Suppressor macrophage (primary cell): ENCODE results near the gene NLRP5.
"Not testable (repeated sequence)": the region's sequence is repeated elsewhere in the genome, so short reads cannot be mapped to it uniquely, and the experiment has no call there.

ENCODE experiments used
- DNase-seq, 4 experiments: peaks; one replicate each; pipeline ENCODE4 v3.0.0-alpha.2; 2020 to 2022

The NLRP5 gene

DNA sequence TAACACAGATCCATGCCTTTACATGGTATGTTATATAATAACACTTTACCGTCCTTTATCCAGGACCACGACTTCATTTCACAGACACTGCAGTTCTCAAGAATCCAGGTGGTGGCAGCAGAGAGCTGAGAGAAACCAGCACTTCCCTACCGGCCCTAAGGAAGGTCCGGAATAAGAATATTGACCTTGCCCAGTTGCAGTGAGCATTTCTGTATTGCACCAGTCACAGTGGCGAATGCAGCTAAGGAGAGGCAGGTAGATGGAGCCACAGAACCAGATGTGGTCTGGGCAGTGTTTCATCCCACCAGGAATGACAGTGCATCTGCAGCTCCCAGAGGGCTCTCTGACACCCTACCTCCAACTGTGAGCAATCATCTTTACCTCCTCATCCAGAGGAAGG, 89.9 kb downstream of the NLRP5 start:
- peak; percentile 71 to 78 (median 74) for DNase-seq

DNA sequence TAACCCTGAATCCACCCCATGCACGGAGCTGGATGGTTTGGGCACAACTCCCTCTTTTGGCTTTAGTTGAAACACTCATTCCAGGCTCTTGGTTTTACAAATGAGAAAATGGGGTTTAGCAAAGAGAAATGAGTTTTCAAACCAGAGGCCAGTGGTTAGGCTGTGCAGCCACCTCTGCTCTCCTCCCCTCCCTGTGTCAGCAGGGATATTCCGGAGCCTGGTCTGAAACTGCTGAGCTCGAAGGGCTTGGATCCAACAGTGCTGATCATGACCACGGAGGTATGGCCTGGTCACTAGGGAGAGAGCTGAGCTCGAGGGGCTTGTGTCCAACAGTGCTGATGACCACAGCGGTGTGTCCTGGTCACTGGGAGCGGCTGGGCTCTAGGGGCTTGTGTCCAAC, 93.0 kb downstream of the NLRP5 start:
- DNase-seq = peak in 2 of 4 experiments; percentile 8 to 21

DNA sequence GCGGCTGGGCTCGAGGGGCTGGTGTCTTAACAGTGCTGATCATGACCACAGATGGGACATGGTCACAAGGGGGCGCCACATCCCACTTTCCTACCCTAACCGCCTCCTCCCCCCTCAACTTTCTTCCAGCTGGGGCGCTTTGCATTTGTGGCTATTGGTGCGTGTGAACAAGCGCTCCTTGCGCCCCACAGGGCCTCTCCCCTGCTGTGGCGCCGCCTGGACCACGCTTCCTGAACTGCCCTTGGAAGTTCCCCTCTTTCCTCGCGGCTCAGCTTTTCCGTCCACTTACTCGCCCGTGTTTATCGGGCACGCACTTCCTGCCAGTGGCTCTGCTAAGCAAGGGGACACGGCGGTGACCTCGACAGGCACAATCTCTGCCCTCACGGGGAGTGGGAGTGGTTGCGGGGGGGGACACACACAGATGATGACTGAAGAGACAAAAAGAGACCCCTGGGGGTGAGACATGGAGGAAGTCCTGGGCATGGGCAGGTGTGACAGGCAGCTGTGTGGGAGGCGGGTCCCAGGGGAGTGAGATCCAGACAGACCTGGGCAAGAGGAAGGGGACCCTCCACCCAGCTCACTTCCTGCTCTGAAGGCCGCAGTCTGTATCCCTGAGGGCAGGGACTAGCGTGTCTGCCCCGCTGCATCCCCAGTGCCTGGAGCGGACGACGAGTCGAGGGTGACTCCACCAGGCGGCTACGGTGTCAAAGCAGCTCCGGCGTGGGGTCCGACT, 94.3 kb downstream of the NLRP5 start:
- DNase-seq = peak; percentile 87 to 91 (median 88)

DNA sequence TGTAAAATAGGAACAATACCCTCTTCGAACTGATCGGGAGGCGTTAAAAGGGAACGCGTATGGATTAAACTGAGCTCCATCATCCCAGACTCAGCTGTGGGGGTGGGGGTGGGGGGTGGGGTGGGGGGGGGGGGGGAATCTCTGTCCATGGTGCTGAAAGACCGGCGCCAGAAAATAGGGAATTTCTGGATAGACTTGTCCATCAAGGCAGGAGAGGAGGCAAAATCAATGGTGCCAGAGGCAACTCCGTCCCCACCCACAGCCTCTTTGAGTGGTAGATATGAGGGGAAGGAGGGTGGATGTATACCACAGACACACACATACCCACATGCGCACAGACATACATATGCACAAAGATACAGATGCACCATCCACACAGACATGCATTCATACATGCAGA, 97.1 kb downstream of the NLRP5 start:
- no peak for DNase-seq

DNA sequence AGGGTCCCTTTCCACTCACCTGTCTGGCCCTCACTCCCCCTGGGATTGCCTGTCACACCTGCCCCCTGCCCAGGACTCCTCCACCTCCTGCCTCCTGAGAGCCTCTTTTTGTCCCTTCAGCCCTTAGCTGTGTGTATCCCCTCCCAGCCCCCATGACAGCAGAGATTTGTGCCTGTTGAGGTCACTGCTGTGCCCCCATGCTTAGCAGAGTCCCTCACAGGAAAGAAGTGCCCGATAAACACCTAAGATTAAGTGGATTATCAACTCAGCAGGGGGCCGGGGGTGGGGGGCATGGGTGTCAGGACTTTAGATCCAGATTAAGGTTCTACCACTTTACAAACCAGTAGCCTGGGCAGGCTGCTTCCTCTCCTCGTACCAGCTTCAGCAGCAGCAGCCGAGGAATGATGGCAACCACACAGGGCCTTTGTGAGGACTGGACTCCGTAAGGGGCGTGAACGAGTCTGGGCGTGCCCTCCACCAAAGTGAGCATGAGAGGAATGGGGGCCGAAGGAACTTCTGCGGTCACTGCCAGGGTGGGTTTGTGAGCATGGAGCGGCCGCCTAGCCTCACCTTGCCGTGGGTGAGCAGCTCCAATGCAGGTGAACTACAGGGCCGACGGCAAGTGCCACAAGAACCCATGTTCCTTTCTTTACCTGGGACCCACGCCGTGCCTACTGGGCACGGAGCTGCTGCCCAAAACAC, 98.4 kb downstream of the NLRP5 start:
- no peak for DNase-seq

DNA sequence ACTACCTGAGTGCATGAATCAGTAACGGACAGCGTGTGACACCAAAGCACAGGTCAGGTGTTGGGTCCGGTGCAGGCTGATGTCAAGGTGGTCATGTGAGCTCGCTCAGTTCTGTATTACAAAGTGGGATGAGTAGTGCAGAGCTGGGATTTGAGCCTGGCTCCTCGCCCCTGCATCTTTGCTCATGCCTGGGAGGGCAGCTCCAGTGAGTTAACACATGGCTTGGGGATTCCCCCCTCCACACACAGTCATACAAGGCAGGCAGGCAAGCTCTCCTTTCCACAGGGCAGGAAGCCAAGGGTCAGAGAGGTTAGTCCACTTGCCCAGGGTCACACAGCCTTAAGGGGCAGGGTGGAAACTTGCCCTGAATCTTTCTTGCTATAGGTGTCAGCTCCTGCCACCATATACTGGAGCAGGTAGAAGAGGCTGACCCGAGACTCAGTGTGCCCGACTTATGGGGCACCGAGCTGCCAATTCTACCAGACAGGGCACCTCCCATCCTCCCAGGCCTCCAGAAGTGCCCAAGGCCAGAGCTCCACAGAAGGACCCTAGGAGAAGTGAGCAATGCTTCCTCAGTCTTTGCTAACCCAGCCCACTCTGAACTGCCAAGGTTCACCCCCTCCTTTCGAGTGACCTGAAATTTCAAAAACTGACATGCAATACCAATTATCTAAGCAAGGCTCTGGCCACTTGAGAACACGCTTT, 99.1 kb downstream of the NLRP5 start:
- peak in 2 of 4 experiments; percentile 31 to 39 for DNase-seq

DNA sequence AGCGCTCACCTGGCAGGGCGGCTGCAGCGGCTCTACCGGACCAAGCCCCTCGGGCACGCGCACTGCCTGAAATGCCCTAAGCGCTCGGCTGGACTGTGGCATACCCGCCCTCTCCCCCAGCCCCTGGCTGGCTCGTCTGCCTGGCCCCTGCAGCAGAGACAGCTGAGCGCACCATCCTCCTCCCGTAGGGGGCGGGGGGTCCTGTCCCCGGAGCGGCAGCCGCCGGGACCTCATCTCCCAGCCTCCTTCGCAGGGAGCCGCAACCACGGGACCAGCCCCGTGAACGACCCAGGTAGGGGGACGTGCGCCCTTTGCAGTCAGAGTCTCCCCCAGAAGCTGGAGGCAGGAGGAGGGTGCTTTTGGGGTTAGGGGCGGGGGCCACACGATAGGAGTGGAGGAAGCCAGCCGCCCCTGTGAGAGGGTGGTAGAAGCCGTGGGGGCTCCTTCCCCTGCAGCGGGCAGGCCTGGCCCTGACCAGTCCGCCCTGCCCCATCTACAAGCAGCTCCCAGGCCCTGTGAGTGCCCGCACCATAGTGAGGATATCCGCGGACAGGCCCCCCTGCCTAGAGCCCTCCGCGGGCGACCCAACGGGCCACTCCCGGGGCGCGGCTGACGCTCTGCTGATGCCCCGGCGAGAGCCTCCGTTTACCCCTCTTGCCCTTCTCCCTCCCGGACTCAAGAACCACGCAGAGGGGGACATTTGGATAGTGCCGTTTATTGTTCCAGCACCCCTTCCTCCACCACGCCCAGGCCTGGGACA, 100.3 kb downstream of the NLRP5 start:
- no peak for DNase-seq

DNA sequence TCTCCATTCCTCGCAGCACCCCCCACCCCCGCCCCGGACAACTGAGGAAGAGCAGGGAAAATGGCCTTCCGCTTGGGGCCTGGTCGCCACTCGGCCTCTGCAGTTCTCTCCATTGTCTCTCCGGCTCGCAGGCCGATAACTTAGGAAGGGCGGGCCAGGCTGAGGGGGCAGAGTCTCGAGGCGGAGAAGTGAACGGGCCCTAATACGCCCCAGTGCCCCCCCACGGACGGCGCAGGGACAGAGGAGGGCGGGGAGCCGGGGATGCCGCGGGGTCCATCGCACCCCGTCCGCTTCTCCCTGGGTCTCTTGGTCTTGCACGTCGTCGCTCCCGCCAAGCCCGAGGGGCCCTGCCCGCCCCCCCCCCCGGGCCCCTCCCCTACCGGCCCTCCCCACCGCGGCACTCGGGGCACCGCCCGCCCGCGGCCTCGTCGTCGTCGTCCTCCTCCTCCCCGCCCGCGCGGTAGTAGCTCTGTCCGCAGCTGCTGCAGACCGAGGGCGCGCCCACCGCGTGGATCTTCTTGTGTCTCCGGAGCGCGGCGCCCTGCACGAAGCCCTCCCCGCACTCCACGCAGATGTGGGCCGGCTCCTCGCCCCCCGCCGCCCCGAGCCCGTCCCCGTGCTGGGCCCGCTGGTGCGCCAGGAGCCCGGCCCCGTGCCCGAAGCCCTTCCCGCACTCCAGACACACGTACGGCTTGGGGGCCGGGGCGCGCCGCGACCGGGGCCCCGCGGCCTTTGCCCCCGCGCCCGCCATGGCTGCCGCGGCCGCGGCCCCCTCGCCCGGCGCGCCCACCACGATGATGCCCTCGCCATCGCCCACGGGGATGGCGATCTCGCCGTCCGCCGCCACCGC, 101.3 kb downstream of the NLRP5 start:
- no peak for DNase-seq

DNA sequence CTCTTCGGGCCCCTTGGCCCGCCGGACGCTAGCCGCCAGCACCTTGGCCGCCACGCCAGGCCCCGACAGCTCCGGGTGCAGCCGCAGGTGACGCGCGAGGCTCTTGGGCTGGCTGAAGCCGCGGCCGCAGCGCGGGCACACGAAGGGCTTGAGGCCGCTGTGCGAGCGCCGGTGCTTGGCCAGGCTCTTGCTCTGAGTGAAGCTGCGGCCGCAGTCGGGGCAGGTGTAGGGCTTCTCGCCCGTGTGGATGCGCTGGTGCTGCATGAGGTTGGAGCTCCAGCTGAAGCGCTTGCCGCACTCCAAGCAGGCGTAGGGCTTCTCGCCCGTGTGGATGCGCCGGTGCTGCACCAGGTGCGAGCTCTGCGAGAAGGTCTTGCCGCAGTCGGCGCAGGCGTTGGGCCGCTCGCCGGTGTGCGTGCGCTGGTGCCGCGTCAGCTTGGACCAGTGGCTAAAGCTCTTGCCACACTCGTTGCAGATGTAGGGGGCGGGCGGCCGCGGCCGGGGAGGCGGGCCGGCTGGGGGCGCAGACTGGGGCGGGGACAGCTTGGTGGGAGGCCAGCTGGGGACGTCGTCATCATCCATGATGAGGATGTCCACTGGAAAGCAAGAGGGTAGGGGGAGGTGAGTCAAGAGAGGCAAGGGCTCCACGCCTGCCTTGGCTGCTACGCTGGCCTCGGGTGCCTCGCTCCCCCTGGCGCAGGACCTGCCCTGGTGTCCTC, 102.1 kb downstream of the NLRP5 start:
- DNase-seq = no peak

DNA sequence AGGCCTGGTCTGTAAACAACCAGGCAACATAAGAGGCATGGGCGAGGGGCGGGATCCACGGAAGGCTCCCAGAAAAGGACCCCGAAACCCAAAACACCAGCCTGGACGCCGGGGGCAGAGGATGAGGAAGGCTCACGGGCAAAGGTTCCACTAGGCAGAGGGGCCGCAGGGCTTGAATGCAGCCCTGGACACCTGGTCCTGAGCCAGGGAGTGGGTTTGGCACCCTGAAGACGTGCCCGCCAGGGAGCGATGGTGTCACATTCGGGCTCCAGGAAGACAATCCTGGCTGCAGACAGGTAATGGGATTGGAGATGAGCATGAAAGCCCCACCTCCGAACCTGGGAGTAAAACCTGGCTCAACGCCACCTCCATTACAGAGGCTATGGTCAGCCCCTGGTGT, 102.8 kb downstream of the NLRP5 start:
- DNase-seq = no peak

DNA sequence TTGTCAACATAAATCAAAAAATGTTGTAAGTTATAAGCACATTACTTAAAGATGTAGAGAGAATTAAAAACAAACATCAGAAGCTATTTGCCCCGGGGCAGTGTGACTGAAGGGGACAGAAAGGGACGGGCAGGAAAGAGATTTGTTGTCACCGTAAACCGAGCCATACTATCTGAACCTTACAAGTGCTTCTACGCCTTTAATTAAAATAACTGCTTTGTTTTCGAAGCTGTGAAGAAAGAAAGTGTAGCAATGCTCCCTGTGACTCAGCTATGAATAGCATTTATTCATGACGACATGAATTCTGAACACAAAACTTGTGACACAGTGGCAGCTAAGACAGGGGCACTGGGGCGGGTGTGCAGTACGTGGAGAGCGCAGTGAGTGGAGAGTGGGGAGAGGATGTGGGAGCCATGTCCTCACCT, 104.5 kb downstream of the NLRP5 start:
- DNase-seq = peak; percentile 35 to 74 (median 62)

DNA sequence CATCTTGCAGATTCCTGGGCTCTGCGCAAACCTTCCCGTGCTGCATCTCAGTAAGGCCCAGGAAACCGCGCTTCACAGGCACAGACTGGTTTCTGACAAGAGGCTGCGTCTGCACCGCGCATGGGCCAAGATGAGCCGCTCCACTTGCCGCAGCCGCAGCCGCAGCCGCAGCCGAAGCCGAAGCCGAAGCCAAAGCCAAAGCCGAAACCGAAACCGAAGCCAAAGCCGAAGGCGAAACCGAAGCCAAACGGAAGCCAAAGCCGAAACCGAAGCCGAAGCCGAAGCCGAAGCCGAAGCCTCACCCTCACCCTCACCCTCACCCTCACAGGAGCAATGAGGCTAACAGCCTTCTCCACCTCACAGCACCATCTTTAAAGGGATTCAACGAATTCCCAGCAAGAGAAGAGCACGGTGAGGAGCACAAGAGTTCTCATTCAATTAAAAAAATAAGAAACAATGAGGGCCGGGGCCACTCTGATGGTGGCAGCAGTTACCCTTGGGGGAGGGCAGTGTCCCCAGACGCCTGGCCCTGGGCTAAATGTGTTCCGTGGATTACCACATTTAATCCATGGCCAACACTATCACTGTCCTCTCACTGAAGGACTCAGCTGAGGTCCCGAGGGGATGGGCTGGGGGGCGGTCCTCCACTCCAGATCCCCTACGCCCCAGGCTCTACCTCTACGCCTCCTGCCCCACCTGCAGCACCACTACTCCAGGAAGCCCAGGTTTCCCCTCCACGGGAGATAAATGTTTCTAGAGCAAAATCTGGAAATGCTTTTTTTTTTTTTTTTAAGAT, 105.4 kb downstream of the NLRP5 start:
- DNase-seq = no peak

DNA sequence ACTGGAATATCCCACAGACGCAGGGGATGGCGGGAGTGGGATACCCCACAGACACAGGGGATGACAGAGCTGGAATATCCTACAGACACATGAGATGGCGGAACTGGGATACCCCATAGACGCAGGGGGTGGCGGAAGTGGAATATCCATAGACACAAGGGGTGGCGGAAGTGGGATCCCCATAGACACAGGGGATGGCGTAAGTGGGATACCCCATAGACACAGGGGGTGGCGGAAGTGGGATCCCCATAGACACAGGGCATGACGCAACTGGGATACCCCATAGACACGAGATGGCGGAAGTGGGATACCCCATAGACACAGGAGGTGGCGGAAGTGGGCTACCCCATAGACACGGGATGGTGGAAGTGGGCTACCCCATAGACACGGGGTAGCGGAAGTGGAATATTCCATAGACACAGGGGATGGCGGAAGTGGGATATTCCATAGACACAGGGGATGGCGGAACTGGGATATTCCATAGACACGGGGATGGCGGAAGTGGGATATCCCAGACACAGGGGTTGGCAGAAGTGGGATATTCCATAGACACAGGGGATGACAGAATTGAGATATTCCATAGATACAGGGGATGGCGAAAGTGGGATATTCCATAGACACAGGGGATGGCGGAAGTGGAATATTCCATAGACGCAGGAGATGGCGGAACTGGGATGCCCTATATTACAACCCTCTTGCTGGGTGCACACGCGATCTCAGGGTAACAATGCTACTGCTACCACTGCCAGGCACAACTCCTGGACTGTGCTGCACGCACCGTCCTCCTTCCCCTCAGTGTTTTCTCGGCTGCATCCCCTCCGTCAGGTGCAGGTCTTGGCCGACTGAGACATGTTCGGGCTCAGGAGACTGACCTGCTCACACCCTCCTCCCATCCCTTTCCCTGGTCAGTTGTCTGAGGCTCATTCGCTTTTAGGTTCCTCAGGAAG, 106.4 kb downstream of the NLRP5 start:
- no peak for DNase-seq

DNA sequence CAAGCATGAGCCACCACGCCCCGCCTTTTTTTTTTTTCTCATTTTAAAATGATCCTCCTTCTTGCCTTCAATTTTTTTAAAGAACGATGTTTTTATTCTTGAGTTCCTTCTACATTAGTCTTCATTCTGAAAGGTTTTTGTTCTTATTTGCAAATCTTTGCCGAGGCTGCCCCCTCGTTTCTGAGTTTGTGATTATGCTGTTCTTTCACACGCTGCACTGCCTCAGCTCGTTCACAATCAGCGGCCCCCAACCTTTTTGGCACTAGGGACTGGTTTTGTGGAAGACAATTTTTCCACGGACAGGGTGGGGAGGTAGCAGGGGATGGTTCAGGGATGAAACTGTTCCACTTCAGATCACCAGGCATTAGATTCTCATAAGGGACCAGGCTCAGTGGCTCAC, 107.9 kb downstream of the NLRP5 start:
- DNase-seq = no peak

DNA sequence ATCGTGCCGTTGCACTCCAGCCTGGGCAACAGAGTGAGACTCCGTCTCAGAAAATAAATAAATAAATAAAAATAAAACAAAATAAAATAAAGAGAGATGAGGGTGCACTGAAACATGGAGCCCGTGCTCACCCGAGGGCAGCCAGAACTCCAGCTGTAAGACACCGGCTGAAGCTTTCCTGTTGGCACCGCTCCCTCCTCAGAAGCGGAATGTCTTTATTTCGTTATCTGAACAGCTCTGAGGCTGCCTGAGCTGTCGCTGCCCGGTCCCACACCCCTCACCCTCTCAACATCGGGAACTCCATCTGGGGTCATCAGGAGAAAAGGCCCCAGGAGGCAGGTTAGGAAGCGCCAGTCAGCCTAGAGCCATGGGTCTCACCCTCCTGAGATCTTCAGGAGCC, 110.1 kb downstream of the NLRP5 start:
- no peak for DNase-seq

DNA sequence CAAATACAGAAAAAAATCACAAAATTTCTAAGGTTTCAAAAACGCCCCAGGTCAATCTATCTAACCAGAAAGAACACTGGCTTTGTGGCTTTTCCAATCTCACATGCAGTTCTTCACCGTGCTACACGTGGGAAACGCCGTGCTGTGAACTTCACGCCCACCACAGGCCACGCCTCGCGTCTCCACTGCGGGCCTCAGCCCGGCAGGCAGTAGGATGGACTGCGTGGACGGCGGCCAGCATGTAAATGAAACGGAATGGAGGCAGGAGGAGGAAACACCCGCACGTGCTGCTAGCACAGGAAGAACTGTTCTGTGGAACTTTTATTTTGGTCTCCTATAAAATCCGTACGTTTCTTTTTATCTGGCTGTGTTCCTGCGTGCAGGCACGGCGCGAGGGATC, 110.7 kb downstream of the NLRP5 start:
- no peak for DNase-seq

DNA sequence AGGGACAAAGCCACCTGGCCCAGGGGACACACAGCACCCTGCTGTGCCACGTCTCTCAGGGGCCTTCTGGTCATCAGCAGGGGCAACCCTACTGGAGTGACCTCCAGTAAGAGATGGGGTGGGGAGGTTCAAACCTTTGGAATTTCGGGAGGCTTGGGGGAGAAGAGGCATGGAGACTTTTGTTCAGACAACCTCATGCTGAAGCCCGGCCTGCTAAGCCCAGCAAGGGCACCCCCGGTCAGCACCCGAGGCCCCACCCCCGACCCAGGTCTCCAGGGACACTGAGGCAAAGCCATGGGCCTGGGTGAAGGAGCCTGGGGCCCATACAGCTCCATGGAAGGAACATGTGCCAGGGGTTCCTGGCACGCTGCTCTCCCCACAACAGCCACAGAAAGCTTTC, 111.2 kb downstream of the NLRP5 start:
- DNase-seq = no peak

DNA sequence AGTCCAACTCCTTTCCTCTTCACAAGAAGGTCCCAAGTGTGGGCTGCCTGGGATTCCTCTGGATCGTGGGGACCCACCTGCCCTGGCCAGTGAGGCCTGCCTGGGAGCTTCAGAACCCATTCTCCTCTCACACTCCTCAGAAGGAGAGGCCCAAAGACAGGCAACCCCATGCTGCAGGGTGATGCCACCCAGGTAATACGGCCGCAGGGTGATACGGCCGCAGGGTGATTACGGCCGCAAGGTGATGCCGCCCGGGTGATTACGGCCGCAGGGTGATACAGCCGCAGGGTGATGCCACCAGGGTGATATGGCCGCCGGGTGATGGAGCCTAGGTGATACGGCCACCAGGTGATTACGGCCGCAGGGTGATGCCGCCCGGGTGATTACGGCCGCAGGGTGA, 111.7 kb downstream of the NLRP5 start:
- not testable (repeated sequence) for DNase-seq
